HG03095 (cell line): ENCODE results near the gene GGT5.
"Not testable (repeated sequence)": the region's sequence is repeated elsewhere in the genome, so short reads cannot be mapped to it uniquely, and the experiment has no call there.

Experiments
- ATAC-seq: cut with Tn5 transposase; IDR thresholded peaks from one replicate; pipeline ENCODE4 v1.9.1; 2021; ENCODE audit warnings: moderate library complexity; ENCODE audit not compliant: unreplicated experiment

Gene GGT5

DNA sequence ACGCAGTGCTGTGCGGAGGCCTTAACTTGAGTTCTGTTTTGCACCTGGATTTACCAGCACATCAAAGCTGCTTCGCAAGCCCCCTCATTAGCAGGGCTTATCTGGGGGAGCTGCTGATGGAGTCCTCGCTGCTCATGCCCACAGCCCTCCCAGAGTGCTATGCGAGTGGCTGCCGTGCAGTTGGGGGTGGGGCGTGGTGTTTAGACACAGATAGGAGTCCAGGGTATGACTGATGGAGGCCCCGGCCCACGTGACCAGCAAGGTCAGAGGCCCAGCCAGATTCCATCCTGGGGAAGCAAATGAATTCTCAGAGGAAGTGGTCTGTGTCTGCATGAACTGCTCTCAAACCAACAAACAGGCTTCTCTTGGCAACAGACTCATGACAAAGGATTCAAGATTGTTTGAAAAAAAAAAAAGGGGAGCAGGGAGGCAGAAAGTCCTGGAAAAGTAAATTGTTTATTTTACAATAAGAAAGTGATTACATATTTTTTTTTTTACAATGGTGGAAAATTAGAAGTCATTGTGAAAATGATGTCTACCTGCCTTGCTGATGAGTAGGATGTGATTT, 19.5 kb upstream of the GGT5 start:
- not testable (repeated sequence) for ATAC-seq

DNA sequence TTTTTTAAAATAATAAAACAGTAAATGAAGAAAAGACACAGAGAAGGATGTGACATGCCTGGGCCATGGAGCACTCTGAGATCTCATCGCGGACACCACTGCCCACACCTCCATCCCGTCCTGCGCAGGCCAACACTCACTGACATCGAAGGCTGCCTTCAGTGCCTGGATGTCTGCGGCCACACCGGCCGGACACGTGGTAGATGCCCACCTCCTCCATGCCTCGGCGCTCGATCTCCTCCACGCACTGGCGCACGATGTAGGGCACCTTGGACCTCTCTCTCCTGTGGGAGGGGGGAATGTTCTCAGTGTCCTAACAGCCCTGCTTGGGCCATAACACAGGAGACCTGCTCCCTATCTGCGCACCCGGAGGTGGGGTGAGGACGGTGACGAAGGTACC, 18.6 kb upstream of the GGT5 start:
- ATAC-seq, result not testable (repeated sequence)

DNA sequence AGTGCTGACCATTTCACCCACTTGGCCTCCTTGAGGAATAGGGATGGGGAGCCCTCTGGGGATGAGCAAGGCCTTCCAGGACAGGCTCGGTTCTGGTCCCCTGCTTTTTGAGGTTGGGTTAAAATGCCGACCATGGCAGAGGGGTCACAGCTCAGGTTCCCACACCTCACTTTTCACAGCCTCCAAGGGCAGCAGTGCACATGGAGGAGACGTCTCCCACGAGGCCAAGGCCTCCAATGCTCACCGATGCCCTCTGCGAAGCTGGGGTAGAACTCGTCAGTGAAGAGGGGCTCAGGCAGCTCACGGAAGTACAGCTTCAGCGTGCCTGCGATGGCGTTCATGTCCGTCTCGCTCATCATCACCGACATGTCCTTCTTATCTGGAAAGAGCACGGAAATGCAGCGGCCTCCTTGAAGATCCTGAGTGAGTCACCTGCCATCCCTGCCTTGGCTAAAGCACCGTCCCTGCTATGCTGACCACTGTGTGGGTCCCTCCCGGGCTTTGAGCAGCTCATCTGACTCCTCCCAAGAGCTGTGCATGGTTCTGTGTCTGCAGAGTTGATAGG, 17.4 kb upstream of the GGT5 start:
- ATAC-seq, result not testable (repeated sequence)

DNA sequence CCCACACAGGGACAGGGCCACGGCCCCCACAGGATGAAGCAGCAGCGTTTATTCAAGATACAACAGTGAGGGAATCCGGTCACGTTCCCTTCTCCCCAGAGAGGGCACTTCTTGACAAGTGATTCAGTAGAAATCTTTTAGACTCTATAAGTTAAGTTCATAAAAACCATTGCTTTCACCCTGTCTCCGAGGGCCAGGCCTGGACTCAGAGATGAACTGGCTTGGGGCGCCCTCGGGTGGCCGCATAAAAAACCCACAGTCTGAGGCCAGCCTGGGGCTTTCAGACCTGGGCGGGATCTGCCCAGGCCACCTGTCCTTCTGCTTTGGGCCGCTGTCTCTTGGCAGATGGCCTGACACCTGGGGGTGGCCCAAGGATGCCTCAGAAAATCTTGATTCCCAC, 14.6 kb upstream of the GGT5 start:
- not testable (repeated sequence) for ATAC-seq

DNA sequence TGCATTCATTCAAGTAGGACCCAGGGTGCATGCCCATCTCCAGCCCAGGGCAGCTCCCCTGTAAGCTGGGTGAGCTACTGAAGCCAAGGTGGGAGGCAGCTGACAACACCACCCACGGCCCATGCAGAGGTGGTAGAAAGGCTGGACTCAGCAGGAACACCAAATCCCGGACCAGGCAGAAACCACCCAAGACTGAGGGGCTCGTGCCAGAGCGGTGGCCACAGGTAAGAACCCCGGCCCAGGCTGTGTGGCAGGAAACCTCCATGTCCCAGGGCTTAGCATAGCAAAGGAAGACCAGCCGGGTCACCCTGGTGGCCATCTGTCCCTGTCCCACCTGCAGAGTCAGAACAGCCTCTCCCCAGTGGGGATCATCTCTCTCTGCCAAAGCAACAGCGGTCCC, 11.9 kb upstream of the GGT5 start:
- ATAC-seq, result not testable (repeated sequence)

DNA sequence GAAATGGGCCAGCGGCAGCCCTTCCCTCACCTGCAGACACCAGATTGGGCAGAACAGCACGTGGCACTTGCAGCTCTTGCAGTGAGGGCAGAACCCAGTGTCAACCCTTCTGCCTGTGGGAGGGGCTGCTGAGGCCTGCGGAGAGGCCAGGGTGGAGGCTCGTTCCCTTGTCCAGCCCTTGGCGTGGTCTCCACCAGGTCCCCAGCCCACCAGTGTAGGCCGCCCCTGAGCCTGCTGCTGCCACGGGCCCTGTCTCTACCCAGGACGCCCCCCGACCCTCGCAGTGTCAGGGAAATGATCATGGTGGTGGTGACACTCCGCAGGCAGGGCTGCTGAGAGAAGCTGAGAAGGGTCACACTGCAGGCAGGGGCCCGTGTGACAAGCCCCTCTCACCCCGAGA, 11.3 kb upstream of the GGT5 start:
- not testable (repeated sequence) for ATAC-seq

DNA sequence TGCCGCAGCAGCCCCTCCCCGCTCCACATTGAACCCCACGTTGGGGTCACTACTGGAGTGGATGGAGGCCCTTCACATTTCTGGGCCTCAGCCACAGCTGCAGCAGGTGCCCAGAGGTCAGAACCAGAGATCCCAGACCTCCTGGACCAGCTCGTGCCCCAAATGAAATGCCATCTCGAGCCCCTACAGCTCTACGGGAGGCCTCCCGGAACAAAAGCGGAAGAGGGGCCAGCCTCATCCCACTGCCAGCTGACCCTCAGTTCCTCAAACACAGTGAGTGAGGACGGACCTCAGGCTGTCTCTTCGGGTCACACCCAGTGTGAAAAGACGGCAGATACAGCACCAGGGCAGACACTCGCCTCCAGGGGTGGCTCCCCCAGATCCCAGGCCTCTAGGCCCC, 8.2 kb upstream of the GGT5 start:
- ATAC-seq, result not testable (repeated sequence)

DNA sequence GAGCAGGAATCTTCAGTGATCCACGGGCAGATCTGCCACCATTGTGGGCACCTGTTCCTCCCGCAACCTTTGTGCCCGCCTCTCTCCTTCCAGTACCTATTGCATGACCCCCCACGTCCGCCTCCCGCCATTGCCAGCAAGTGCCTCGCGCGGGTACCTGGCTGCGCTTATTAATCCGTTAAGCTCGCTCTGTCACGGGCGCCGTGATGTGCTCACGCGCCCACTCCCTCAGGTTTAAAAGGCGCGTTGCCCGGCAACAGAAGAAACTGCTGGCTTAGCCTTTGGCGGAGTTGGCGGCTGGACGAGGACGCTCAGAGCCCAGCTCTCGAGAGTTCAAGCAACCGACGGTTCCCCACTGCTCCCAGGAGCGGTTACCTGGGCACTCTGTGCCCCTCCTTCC, 6.4 kb upstream of the GGT5 start:
- not testable (repeated sequence) for ATAC-seq

DNA sequence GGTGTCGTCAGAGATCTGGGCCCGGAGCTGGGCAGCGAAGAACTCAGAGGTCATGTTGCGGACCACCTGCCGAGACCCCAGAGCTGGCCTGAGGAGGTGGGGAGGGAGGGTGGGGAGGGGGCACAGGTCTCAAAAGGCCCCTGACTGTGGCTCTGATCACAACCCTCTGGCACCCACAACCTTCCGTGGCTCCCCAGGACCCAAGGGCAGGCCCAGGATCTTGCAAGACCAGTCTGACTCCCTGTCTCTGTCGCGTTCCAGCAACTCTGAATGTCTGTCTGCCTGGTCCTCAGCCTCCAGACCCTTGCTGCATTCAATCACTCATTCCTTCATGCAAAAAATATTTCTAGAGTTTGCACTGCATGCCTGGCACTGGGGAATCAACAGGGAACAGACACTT, 4.5 kb upstream of the GGT5 start:
- not testable (repeated sequence) for ATAC-seq

DNA sequence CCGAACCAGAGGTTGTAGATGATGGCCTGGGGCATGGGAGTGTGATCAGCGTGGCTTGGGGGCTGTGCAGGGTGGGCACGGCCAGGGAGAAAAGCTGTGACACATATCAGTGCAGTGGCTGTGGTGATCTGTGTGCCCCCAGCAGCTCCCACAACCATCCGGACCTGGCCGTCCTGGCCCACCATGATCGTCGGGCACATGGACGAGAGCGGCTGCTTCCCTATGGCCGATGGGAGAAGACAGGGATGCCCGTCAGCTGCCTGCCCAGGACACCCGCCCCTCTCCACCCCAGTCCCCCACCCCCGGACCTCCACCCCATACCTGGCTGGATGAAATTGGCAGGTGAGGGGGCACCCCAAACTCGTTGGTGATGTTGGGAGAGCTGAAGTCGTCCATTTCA, 3.7 kb upstream of the GGT5 start:
- not testable (repeated sequence) for ATAC-seq

DNA sequence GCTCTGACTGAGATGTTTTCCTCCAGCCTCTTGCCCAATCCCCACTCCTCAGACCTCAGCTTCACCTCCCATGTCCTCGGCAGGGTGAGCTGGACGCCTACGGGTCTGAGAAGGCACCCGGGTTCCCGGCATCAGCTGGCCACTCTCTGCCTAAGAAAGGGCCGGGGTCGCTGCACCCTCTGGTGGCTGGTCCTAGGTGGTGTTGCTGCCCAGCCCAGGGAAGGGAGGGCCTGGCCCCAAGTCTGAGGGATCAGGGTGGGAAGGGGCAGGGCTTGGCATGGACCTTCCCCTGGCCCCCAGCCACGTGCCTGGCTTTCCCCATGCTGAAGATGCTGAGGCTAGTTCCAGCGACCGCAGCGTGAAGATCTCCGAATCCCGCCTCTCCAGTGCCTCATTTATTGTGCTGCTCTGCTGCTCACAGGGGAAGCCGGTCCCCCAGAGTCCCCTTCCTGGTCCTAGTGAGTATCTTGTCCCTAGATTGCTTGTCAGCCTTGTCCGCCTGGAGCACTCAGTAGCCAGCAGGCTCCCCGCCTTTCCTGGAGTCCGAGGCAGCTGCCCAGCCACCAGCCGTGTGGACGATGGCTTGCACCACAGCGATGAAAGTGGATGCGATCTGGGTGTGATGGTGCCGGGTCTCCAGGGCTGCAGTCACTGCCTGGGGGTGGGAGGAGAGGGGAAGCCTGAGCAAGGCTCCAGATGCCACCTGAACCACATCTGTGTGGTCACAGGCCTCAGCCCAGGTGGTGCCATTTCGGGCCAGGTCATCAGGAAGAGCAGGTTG, 2.9 kb upstream of the GGT5 start:
- ATAC-seq, result no peak

DNA sequence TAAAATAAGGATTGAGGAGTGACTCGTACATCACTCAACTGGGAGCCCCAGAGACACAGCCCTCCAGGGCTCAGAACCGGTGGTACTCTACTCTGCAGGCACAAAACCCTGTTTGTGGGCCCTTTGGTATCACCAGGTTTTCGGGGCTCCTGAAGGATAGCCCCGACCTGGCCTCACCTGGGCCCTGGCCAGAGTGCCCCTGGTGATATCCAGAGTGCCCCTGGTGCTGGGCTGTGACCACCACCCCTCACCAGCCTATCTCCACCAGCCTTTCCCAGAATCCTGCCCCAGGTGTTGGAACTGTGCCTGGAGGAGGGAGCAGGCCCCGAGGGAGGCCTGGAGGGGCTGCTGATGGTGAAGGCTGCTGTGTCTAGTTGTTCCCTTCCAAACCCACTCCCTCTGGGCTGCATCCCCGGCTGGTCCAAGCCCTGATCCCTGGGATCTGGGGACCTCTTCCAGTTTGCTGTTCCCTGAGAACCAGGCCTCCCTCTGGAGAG, 2.2 kb upstream of the GGT5 start:
- no peak for ATAC-seq

DNA sequence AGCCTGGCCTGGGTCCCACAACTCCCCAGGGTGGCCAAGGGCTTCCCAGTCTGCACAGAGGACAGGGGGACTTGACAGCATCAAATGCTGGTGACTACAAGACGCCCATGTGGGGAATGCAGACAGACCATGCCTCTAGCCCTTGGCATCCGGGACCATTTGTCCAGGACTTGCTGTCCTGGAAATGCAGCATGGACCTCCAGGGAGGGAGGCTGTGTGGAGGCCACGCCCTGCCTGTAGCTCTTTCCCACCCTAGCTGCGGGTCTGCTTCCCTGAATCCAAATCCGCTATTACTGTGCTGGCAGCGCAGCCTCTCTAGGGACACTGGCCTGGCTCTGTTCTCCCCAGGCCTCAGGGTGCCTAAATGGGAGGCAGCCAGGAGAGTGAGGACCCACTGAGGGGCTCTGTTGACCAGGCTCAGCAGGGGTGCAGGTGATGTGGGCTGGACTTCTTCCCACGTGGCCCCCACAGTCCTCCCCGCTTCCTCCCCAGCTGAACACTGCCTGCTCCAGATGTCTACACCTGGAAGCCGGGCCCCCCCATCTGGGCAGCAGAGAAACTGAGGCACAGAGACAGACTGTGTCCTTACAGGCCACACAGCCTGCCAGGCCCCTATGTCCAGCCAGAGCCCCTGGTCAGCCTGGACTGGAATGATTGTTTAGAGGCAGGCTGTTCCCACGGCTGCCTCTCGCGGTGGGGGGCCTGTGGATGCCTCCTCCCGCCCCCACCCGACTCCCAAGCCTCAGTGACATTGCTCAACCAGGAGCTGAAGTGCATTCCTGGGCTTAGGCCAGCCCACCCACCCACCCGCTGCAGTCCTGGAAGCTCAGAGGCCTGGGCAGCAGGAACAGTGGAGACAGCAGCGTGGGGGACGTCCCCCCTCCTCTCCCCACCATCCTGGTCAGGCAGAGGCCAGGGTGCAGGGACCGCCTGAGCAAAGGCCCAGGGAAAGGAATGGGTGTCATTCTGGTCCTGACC, 991 bp upstream of the GGT5 start:
- ATAC-seq, result not testable (repeated sequence)

DNA sequence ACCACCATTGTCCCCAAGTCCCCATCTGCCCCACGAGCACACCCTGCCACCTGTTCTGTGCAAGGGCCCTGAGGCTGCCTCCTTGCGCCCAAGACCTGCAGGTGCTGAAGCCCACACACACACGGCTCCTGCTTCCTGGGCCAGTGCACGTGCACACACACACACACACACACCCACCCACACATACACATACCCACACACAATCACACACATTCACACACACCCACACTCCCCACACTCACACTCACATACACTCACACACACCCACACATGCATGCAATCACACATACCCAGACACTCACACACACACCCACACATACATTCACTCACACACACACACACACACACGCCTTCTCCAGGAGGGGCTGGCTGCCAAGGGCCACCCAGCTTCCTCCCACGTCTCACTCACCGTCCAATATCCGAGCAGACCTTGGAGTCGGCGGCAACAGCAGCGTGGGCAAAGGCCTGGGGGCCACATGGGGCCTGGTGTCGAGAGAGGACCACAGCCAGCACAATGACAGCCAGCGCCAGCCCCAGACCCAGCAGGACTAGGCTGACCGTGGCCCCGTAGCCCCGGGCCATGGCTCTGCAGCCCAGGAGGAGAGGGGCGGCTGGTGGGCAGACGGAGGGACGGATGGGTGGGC, 616 bp downstream of the GGT5 start:
- ATAC-seq, result no peak

DNA sequence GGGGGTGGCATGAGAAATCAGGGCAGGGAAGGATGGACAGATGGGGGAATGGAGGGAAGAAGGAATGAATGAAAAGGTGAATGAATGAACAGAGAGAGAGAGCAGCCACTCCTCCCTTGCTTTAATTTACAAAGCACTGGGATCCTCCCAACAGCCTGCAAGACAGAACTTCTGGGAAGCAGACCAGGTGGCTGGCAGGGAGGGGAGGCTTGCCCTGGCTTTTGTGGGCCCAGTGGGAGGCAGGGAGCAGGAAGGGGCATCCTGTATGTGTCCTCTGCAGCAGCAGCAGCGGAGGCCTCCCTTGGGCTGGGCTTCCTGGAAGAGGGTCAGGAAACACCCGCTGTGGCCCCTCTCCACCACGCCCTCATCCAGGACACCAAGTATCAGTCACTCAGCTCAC, 1.5 kb downstream of the GGT5 start:
- ATAC-seq, result not testable (repeated sequence)

DNA sequence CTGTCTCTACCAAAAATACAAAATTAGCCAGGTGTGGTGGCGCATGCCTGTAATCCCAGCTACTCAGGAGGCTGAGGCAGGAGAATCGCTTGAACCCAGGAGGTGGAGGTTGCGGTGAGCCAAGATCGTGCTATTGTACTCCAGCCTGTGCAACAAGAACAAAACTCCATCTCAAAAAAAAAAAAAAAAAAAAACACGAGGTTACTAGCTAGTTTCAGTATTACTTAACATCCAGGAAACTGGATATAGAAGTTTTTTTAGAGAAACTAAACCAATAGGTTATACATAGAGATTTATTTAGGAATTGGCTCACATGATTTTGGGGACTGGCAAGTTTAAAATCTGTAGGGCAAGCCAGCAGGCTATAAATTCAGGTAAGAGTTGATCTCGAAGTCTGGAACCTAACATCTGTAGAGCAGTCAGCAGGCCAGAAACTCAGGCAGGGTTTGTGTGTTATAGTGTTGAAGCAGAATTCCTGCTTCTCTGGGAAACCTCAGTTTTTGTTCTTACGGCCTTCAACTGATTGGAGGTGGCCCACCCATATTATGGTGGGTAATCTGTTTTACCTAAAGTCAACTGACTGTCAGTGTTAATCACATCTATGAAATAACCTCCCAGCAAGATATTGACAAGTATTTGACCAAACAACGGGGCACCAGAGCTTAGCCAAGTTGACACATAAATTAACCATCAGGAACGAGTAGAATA, 3.7 kb downstream of the GGT5 start:
- ATAC-seq, result not testable (repeated sequence)

DNA sequence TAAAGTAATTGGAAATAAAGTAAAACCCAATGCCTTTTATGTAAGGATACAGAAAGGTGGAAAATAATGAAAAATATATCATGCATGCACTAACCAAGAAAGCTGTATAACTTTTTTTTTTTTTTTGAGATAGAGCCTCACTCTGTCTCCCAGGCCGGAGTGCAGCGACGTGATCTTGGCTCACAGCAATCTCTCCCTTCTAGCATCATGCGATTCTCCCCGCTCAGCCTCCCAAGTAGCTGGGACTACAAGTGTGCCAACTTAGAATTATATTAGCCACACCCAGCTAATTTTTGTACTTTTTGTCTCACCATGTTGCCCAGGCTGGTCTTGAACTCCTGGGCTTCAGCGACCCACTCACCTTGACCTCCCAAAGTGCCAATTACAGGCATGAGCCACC, 4.5 kb downstream of the GGT5 start:
- no peak for ATAC-seq

DNA sequence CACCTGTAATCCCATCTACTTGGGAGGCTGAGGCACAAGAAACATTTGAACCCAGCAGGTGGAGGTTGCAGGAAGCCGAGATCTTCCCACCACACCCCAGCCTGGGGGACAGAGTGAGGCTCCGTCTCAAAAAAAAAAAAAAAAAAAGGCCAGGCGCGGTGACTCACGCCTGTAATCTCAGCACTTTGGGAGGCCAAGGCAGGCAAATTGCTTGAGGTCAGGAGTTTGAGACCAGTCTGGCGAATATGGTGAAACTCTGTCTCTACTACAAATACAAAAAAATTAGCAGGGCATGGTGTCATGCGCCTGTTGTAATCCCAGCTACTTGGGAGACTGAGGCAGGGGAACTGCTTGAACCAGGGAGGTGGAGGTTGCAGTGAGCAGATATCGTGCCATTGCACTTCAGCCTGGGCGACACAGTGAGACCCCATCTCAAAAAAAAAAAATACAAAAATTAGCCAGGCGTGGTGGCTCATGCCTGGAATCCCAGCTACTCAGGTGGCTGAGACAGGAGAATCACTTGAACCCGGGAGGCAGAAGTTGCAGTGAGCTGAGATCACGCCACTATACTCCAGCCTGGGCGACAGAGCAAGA, 6.7 kb downstream of the GGT5 start:
- not testable (repeated sequence) for ATAC-seq

DNA sequence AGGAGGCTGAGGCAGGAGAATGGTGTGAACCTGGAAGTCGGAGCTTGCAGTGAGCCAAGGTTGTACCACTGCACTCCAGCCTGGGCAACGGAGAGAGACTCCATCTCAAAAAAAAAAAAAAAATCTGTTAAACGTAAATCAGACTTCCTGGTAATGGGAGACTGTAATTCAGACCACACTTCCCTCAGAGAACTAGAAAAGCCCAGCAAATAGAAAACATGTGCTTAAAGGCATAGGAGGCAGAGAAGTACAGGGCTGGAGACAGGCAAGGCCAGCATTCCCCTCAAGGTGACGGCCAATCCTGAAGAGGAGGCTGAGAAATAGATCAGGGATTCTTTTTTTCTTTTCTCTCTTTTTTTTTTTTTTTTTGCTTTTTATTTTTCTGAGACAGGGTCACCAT, 8.2 kb downstream of the GGT5 start:
- no peak for ATAC-seq
